HEK293 (cell line): ENCODE measurements around the gene FOXN3.

Experiments used
- CTCF ChIA-PET: fragments of 350-600 bp; formaldehyde crosslinking; extraction: SDS; loops from one replicate; lab custom pipeline; 2021; ENCODE audit warnings: antibody characterized with exemption; lab: Yijun Ruan, JAX
- POLR2A ChIA-PET: fragments of 300-600 bp; formaldehyde crosslinking; extraction: SDS; loops from one replicate; lab custom pipeline; 2020; ENCODE audit warnings: antibody characterized with exemption, inconsistent platforms; lab: Yijun Ruan, JAX
- H3K27ac ChIP-seq: fragments of 200-500 bp; sonication (Bioruptor generic); 2 replicates; pipeline ENCODE4 v1.5.1; 2014; ENCODE audit warnings: low read depth, low read length, control low read depth, inconsistent platforms; ENCODE audit errors: extremely low read depth
- H3K36me3 ChIP-seq, 2 experiments: fragments of 200-500 bp in 1 of 2; sonication (Bioruptor generic) in 1 of 2; 1 replicate in 1 of 2; 2 replicates in 1 of 2; pipeline ENCODE4 v1.5.1; 2014 to 2017; ENCODE audit warnings: inconsistent platforms in 2 of 2, low read length in 2 of 2; ENCODE audit not compliant: control insufficient read depth in 2 of 2, insufficient read depth in 1 of 2
- H3K4me1 ChIP-seq: fragments of 200-500 bp; sonication (Bioruptor generic); 2 replicates; pipeline ENCODE4 v1.5.1; 2014; ENCODE audit warnings: mild to moderate bottlenecking, low read length, inconsistent platforms; ENCODE audit not compliant: control insufficient read depth, insufficient read depth
- H3K4me3 ChIP-seq: 2 replicates; pipeline ENCODE4 v1.5.1; 2011; ENCODE audit warnings: low read depth, mild to moderate bottlenecking, control low read depth, low read length, moderate library complexity
- H3K9me3 ChIP-seq: fragments of 200-500 bp; sonication (Bioruptor generic); 2 replicates; pipeline ENCODE4 v1.5.1; 2014; ENCODE audit warnings: low read depth, low read length, inconsistent platforms; ENCODE audit not compliant: control insufficient read depth, insufficient read depth
- KLF10 ChIP-seq: fragments of 450-650 bp; IDR thresholded peaks from 2 replicates; pipeline ENCODE4 v1.5.1; 2018; ENCODE audit warnings: missing biosample characterization, mild to moderate bottlenecking, missing genetic modification characterization
- SP7 ChIP-seq: fragments of 450-650 bp; formaldehyde crosslinking; IDR thresholded peaks from 2 replicates; pipeline ENCODE4 v1.5.1; 2016; ENCODE audit warnings: missing biosample characterization, missing genetic modification characterization
- ZFP41 ChIP-seq: fragments of 450-650 bp; formaldehyde crosslinking; IDR thresholded peaks from 2 replicates; pipeline ENCODE4 v1.5.1; 2016; ENCODE audit warnings: missing biosample characterization, missing genetic modification characterization, borderline replicate concordance
- ZNF155 ChIP-seq: fragments of 450-650 bp; formaldehyde crosslinking; IDR thresholded peaks from 2 replicates; pipeline ENCODE4 v1.5.1; 2016; ENCODE audit warnings: missing biosample characterization, missing genetic modification characterization
- ZNF184 ChIP-seq: fragments of 450-650 bp; IDR thresholded peaks from 2 replicates; pipeline ENCODE4 v1.5.1; 2018; ENCODE audit warnings: missing biosample characterization, mild to moderate bottlenecking, missing genetic modification characterization
- ZNF292 ChIP-seq: fragments of 450-650 bp; formaldehyde crosslinking; IDR thresholded peaks from 2 replicates; pipeline ENCODE4 v1.5.1; 2016; ENCODE audit warnings: low read depth, missing biosample characterization, missing genetic modification characterization, borderline replicate concordance
- ZSCAN16 ChIP-seq: fragments of 450-650 bp; formaldehyde crosslinking; IDR thresholded peaks from 2 replicates; pipeline ENCODE4 v1.5.1; 2016; ENCODE audit warnings: missing biosample characterization, missing genetic modification characterization
- TF ChIP-seq, protein P1 (sequence below): fragments of 450-650 bp; formaldehyde crosslinking; conservative IDR thresholded peaks from 2 replicates; pipeline ENCODE4 v1.5.1; 2016; ENCODE audit warnings: low read depth, missing biosample characterization, missing genetic modification characterization
- TF ChIP-seq, protein P2 (sequence below): fragments of 450-650 bp; formaldehyde crosslinking; IDR thresholded peaks from 2 replicates; pipeline ENCODE4 v1.5.1; 2016; ENCODE audit warnings: missing biosample characterization, missing genetic modification characterization
- TF ChIP-seq, protein P3 (sequence below): fragments of 450-650 bp; formaldehyde crosslinking; IDR thresholded peaks from 2 replicates; pipeline ENCODE4 v1.5.1; 2016; ENCODE audit warnings: missing biosample characterization, missing genetic modification characterization
- TF ChIP-seq, protein P4 (sequence below): fragments of 450-650 bp; formaldehyde crosslinking; IDR thresholded peaks from 2 replicates; pipeline ENCODE4 v1.5.1; 2016; ENCODE audit warnings: missing biosample characterization, missing genetic modification characterization

FOXN3 gene

DNA sequence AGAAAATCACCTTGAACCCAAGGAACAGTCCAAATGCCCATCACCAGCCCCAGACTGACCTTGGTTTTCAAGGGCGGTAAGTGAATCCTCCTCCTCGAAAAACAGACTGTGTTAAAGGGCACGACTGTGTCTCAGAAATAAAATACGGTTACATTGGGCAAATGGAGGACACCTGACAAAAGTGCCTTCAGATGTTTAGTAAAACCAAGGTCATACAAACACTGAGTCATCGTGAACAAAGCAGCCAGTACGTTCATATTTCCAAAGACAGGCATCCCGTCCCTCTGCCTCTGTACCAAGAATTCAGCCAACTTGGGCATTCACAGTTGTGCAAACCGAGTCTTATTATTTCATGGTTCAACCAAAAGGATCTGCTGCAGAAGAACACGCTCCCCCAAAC, 25.9 kb downstream of the FOXN3 start (continued):
- TF ChIP-seq, protein P1, sequence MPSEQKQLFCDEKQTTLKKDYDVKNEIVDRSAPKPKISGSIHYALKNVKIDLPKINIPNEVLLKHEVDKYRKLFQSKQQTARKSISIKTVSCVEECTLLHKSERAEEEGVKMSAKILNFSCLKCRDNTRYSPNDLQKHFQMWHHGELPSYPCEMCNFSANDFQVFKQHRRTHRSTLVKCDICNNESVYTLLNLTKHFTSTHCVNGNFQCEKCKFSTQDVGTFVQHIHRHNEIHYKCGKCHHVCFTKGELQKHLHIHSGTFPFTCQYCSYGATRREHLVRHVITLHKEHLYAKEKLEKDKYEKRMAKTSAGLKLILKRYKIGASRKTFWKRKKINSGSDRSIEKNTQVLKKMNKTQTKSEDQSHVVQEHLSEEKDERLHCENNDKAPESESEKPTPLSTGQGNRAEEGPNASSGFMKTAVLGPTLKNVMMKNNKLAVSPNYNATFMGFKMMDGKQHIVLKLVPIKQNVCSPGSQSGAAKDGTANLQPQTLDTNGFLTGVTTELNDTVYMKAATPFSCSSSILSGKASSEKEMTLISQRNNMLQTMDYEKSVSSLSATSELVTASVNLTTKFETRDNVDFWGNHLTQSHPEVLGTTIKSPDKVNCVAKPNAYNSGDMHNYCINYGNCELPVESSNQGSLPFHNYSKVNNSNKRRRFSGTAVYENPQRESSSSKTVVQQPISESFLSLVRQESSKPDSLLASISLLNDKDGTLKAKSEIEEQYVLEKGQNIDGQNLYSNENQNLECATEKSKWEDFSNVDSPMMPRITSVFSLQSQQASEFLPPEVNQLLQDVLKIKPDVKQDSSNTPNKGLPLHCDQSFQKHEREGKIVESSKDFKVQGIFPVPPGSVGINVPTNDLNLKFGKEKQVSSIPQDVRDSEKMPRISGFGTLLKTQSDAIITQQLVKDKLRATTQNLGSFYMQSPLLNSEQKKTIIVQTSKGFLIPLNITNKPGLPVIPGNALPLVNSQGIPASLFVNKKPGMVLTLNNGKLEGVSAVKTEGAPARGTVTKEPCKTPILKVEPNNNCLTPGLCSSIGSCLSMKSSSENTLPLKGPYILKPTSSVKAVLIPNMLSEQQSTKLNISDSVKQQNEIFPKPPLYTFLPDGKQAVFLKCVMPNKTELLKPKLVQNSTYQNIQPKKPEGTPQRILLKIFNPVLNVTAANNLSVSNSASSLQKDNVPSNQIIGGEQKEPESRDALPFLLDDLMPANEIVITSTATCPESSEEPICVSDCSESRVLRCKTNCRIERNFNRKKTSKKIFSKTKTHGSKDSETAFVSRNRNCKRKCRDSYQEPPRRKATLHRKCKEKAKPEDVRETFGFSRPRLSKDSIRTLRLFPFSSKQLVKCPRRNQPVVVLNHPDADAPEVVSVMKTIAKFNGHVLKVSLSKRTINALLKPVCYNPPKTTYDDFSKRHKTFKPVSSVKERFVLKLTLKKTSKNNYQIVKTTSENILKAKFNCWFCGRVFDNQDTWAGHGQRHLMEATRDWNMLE (tag by site-specific recombination): no peak
- TF ChIP-seq, protein P2, sequence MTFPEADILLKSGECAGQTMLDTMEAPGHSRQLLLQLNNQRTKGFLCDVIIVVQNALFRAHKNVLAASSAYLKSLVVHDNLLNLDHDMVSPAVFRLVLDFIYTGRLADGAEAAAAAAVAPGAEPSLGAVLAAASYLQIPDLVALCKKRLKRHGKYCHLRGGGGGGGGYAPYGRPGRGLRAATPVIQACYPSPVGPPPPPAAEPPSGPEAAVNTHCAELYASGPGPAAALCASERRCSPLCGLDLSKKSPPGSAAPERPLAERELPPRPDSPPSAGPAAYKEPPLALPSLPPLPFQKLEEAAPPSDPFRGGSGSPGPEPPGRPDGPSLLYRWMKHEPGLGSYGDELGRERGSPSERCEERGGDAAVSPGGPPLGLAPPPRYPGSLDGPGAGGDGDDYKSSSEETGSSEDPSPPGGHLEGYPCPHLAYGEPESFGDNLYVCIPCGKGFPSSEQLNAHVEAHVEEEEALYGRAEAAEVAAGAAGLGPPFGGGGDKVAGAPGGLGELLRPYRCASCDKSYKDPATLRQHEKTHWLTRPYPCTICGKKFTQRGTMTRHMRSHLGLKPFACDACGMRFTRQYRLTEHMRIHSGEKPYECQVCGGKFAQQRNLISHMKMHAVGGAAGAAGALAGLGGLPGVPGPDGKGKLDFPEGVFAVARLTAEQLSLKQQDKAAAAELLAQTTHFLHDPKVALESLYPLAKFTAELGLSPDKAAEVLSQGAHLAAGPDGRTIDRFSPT (tag by site-specific recombination): no peak
- TF ChIP-seq, protein P3, sequence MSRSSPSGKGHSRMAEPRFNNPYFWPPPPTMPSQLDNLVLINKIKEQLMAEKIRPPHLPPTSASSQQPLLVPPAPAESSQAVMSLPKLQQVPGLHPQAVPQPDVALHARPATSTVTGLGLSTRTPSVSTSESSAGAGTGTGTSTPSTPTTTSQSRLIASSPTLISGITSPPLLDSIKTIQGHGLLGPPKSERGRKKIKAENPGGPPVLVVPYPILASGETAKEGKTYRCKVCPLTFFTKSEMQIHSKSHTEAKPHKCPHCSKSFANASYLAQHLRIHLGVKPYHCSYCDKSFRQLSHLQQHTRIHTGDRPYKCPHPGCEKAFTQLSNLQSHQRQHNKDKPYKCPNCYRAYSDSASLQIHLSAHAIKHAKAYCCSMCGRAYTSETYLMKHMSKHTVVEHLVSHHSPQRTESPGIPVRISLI (tag by site-specific recombination): no peak
- TF ChIP-seq ZNF292 (tag by site-specific recombination) (no peak), ZNF155 (tag by site-specific recombination) (no peak), ZFP41 (no peak), KLF10 (tag by site-specific recombination) (no peak)

DNA sequence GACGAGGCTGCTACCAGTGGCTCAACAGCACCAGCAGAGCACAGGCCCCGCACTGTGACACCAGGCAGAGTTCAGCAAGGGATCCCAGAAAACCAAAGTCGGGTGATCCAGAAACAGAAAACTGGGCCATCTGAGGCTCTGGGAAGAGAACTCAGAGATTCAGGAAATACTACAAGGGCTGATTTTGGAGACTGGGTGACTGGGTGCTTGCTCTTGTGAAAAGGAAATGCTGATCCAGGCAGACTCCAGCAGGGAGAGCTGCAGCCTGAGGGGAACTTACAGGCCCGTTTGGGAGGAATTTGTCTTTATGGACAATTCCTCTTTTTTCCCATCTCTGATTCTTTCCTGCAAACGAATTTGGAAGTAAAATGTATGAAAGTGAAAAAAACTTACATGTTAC, 28.2 kb downstream of the FOXN3 start:
- H3K4me3 ChIP-seq: no peak overlapping the region
- no peaks in the 10 kb centered on the region; a peak in 1 of 3 replicates for H3K36me3 ChIP-seq
- H3K9me3 ChIP-seq: no peaks in the 10 kb centered on the region
- POLR2A ChIA-PET: no interaction called here
- no peaks in the 10 kb centered on the region; the same call in 1 of the 2 replicates for H3K4me1 ChIP-seq
- no peak overlapping the region for H3K27ac ChIP-seq
- CTCF ChIA-PET: no interaction called here
- TF ChIP-seq ZNF184 (tag by site-specific recombination) (no peak), ZSCAN16 (no peak), SP7 (no peak)
- TF ChIP-seq, protein P4, sequence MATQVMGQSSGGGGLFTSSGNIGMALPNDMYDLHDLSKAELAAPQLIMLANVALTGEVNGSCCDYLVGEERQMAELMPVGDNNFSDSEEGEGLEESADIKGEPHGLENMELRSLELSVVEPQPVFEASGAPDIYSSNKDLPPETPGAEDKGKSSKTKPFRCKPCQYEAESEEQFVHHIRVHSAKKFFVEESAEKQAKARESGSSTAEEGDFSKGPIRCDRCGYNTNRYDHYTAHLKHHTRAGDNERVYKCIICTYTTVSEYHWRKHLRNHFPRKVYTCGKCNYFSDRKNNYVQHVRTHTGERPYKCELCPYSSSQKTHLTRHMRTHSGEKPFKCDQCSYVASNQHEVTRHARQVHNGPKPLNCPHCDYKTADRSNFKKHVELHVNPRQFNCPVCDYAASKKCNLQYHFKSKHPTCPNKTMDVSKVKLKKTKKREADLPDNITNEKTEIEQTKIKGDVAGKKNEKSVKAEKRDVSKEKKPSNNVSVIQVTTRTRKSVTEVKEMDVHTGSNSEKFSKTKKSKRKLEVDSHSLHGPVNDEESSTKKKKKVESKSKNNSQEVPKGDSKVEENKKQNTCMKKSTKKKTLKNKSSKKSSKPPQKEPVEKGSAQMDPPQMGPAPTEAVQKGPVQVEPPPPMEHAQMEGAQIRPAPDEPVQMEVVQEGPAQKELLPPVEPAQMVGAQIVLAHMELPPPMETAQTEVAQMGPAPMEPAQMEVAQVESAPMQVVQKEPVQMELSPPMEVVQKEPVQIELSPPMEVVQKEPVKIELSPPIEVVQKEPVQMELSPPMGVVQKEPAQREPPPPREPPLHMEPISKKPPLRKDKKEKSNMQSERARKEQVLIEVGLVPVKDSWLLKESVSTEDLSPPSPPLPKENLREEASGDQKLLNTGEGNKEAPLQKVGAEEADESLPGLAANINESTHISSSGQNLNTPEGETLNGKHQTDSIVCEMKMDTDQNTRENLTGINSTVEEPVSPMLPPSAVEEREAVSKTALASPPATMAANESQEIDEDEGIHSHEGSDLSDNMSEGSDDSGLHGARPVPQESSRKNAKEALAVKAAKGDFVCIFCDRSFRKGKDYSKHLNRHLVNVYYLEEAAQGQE: no peak
